AG20443 (cell line): ENCODE data around the gene MAGOH.
A peak's percentile ranks its signal among the peaks of the same experiment; 100 is the strongest.
"Not testable (repeated sequence)": the region's sequence is repeated elsewhere in the genome, so short reads cannot be mapped to it uniquely, and the experiment has no call there.

Source experiments
- DNase-seq: peaks from one replicate; pipeline ENCODE4 v3.0.0; 2012; ENCODE audit warnings: low spot score, mixed read lengths

Gene MAGOH

GRCh38 chr1:53186533-53186932 lies 51.8 kb downstream of the MAGOH start:
- DNase-seq, result no peak

DNA sequence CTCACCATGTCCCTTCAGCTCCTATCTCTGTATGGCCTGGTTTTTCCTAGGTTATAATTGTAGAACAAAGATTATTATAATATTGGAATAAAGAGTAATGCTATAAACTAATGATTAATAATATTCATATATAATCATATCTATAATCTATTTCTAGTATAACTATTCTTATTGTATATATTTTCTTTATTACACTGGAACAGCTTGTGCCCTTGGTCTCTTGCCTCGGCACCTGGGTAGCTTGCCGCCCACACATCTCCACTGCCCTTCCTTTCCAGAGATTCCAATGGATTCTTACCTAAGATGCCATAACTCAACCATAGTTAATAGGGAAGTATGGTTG lies 52.4 kb downstream of the MAGOH start:
- not testable (repeated sequence) for DNase-seq

DNA sequence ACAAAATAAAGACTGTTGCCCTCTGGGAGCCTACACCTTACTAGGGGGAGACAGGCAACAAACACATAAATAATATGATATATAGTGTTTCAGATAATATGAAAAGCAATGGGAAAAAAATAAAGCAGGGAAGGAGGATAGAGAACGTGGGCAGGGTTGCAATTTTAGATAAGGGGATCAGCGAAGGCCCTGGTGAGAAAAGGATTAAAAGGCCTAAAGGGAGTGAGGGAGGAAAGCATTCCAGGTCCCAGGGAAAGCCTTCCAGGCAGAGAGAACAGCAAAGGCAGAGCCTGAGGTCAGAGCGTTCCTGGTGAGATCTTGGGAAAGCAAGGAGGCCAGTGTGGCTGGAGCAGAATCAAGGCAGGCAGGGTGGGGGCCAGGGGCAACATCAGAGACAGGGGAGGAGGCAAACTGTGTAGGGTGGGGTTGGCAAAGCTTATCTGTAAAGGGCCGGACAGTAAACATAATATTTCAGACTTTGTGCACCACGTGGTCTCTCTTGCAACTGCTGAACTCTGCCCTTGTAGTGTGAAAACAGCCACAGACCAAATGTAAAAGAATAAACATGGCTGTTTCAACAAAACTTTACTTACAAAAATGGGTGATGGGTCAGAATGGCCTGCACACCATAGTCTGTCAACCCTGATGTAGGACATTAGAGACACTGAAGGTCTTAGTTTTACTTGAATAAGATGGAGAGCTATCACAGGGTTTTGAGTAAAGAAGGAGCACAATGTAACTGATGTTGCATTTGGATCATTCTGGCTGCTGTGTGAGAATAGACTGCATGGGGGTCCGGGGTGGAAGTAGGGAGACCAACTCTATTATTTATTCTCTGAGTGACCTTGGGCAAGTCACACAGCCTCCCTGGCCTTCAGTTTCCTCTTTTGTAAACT lies 55.0 kb downstream of the MAGOH start:
- peak; percentile 43 for DNase-seq

- DNase-seq, result no peak
Measured at GRCh38 chr1:53182716-53183094, 55.6 kb downstream of the MAGOH start.

GRCh38 chr1:53182111-53182593 lies 56.2 kb downstream of the MAGOH start:
- peak; percentile 72 for DNase-seq

DNA sequence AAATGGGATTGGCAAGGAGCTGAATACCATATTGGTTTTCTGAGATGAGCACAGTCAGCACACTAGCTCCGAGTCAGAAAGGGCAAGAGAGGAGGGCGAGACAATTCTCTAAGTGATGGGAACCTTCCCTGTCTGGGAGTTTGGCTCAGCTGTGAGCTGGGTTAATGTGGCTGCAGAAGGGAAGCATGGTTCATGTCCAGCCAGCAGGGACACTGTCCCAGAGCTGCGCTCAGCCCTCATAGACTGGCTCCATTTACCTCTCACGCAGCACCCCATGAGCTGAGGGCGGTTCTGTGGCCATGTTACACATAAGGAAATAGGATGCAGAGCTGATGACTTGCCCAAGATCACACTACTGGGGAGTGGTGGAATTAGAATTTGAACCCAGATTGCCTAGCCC lies 57.4 kb downstream of the MAGOH start:
- DNase-seq, result no peak

GRCh38 chr1:53180226-53180625 lies 58.1 kb downstream of the MAGOH start:
- no peak for DNase-seq
